ENCODE measurements around the gene NTM.

Gene NTM

DNA sequence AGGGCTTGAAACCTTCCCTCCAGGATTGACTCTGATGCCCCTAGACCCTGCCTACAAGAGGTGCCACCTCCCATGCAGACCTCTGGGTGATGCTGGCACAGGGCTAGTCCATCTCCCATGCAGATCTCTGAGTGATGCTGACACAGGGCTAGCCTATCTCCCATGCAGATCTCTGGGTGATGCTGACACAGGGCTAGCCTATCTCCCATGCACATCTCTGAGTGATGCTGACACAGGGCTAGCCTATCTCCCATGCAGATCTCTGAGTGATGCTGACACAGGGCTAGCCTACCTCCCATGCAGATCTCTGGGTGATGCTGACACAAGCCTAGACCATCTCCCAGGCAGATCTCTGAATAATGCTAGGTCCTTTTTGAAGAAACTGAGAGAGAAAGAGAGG, 321.7 kb downstream of the NTM start:
- no peak for DNase-seq

GRCh38 chr11:131692961-131693360, 322.5 kb downstream of the NTM start:
- DNase-seq: no peak

DNA sequence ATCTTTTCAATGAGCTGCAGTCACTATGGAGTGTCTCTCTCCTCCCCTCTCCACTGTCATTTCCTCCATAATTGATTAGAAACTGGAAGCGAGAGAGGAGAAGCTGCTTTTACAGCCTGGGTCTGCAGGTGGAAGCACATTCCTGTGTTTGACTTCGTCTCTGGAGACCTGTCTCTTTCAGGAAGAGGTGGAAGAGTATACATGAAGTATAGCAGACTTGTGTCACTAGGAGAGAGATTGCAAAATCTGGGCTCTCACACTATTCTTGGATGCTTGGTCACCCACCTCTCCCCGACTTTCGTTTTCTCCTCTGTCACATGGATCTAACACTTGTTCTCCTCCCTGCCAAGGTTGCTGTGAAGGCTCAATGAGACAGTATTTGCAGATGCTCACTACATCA, 323.3 kb downstream of the NTM start:
- no peak for DNase-seq

DNA sequence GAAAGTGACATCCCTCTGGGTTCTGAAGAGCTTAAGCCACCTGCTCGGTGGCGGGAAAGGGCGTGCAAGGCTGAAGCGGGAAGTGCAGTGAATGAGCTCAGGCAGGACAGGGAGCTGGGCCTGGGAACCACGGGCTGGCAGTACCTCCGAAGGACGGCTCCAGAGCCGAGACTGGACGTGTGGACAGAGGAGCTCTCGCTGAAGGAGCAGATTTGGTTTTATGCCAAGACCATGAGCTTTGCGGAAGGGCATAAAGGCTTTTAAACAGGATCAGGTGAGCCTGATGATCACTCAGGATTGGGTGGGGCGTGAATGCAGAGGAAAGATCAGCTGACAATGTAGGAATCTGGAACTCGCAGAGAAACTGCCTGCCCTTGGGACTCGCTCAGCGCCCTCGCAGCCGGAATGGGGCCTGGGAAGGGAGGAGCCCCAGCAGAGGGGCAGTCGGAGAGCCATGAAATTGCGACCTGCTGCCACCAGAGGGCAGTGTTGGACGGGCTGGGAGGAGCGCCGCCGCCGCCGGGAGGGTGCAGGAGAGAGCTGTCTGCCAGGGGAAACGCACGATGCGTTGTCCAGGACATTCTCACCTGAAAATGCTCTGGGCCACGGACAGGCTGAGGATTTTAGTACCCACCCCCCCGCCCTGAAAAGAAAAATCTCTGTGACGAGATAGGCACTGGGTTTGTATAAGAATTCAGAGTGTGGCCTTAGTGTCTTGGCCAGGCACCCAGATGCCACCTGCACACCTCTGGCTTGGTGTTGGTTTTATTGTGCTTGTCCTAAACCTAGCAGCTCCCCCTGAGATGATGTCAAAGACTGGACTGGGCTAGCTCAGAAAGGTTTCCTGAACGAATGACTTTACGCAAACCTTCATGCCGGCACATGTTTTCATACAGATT, 324.4 kb downstream of the NTM start:
- DNase-seq: peak; percentile 71

- DNase-seq: no peak
Measured at GRCh38 chr11:131695889-131696429, 325.5 kb downstream of the NTM start.

DNA sequence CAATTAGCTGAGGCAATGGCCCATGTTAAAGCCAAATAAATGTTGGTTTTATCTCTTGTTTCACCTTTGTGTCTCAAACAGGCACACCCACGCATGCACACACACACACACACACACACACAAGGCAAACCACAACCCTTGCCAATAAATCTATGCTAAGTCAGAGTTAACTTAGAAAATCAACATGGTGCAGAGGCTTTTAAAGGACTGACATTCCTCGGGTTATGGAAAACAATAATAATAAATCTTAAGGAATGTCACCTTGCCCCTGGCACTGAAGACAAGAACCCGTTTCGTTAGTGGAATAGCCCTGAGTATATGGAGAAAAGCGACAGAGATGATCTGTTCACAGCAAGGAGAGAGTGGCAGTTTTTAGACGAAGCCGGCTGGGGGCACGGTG, 326.3 kb downstream of the NTM start:
- DNase-seq: no peak

- no peak for DNase-seq
Measured at GRCh38 chr11:131703311-131703710, 332.9 kb downstream of the NTM start.

DNA sequence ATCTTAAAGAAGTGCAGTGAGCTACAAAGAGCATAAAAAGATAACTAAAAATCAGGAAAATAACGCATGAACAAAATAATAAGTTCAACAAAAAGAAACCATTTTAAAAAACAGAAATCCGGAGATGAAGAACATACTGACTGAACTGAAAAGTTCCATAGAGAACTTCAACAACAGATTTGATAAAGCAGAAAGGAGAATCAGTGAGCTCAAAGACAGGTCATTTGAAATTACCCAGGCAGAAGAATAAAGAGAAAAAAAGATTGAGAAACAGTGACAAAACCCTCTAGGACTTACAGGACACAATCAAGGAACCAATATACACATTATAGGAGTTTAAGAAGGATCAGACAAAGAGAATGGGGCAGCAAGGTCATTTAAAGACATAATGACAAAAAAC, 334.3 kb downstream of the NTM start:
- DNase-seq: no peak

DNA sequence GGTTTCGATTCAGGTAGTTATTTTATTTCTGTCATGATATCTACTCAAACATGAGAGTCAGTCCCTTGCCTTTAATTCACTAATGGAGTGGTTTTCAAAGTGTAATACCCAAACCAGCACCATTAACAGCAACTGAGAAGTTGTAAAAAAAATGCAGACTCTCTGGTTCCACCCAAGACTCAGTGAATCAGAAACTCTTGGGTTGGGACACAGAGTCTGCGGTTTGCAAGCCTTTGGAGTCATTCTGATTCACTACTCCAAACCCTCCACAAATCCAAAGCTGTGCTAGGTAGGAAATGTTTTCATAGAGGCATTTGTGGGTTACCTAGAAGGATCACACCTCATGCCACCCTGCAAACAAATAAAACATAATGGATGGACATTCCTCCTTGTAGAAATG, 340.1 kb downstream of the NTM start:
- DNase-seq: no peak

DNA sequence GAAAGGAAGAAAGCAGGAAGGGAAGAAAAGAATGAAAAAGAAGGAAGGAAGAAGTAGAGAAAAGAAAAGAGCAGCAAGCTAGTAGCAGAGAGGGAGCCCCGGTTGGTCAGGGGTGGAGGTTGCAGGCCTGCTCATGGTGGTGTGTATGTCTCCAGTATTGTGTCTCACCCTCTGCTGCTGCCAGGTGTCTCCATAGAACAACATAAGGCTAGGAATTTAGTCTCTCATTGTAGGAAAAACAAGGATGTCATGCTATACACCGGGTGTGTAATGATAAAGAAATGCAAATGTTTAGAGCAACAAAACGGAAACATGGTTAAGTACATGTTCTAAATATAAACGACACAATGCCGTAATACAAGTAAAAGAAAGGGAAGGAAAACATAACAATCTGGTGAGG, 342.5 kb downstream of the NTM start:
- DNase-seq: no peak

GRCh38 chr11:131713529-131714134, 343.2 kb downstream of the NTM start:
- no peak for DNase-seq

GRCh38 chr11:131717616-131718015, 347.2 kb downstream of the NTM start:
- DNase-seq: no peak

- no peak for DNase-seq
Measured at GRCh38 chr11:131723088-131723487, 352.7 kb downstream of the NTM start.

DNA sequence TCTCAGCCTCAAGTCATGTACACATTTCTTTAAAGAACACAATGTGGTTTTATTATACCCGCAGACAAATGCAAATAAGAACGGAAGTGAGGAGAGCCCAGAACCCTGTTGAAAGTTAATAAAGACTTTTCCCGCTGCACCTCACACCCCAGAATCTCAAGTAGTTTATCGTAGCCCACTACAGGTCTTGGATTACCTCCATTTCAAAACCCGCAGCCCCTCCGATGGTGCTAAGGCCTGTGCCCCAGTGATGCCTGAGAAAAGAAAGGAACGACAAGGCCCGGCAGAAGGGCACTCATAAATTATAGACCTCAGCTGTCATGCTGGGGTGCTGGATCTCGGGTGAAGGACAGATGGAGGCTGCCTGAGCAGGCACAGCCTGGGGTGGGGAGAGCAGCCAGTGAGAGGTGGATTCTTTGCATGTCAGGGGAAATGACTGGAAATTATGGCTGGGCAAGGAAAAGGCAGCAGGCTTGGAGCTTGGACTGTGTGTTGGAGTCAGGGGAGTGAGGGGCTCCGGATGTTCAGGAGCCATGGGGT, 354.1 kb downstream of the NTM start:
- no peak for DNase-seq

- no peak for DNase-seq
Measured at GRCh38 chr11:131734871-131735270, 364.5 kb downstream of the NTM start.

- DNase-seq: peak; percentile 4
Measured at GRCh38 chr11:131737357-131737756, 366.9 kb downstream of the NTM start.

DNA sequence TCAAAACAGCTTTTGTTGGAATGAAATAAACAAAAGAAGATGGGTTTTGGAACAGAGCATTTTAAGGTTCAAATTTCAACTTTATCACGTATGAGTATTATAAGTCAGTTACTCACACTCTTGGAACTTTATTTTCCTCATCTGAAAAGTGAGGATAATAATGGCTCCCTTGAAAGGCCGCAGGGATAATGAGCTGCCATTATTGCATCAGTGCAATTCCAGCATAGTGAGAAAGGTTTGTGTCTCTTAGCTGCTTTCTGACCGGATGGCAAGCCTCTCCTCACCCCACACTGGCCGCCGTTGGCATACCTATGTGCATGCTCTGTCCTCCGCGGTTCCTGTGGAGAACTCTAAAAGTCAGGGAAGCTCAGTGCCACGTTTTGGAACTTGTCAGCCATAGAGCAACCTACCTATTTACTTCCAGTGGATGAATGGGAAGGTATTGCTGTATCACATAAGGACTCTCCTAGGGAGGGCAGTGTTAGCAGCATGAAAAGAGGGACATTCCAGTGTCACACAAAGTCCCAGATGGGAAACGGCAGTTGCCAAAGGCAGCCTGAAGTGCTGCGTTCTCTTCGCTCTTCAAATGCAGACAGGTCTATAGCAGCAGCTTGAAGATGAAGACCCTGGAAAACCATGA, 368.9 kb downstream of the NTM start:
- no peak for DNase-seq

DNA sequence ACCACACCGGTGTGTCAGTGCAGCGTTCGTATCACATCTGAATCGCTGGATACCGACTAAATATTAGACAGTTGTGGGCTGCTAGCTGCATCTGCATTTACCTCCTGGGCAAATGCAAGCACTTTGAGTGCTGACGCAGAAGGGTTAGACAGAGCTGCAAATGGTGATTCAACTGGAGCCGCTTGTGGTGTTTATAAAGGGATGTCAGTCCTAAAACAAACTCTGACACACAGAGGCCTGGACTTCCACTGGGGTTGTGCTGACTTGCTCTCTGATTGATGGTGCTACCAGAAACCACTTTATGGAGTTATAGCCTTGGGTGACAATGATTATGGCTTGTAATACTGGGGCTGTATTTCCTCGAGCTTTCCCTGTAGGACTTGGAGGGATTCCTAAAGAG, 374.4 kb downstream of the NTM start:
- no peak for DNase-seq

DNA sequence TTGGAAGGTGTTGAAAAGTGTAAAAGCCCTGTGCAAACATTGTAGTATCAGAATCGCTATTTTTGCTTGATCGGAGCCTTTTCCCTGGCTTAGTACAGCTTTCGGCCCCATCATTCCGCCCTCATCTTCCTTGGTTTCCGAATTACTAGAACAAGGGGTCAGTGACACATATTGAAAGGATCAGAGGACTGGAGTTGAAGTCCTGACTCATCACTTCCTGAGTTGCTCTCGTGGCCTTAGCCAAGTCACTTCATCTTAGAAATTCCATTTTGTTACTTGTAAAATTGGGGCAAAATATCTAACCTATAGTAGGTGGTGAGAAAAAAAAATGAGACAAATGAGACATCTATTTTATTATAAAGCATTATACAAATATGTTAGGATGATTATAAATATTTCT, 375.0 kb downstream of the NTM start:
- no peak for DNase-seq

- DNase-seq: no peak
Measured at GRCh38 chr11:131746201-131746600, 375.8 kb downstream of the NTM start.

DNA sequence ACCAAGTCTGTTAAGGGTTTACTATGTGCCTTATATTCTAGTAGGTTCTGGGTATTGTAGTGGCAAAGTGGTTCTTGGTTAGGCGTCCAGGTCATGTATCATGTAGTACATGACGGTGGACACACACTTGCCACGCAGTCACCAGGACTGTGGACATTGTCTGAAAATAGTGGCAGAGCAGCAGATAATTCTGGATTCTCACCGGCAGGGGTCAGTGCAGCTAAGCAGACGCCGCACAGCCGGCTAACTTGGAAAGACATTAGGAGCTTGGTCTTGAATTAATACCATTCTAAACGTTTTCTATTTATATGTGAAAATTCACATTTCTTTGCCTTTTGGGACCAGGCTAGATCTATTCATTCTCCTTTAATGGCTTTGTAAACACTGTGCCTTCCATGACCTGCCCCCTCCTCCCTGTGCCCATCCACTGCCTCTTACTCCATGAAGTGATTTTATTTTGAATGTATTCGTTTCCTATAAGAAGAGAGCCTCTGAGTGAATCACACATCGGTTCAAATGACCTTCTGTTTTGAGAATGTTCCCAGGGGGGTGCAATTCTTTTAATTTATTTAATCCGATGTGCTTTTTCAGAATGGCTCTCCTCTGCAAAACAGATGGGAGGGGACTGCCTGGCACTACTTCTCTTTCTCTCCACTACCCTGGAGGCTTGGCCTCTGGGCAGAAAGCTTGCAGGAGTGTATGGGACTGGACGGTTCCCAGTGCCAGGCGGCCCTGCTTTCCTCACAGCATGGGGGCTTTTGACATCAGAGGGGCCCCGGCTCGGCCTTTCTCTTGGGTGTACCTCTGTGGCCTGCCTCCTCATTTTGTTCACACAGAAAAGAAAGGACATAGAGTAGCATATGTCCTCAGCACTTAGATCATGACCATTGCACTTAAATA, 378.0 kb downstream of the NTM start:
- DNase-seq: peak; percentile 73

DNA sequence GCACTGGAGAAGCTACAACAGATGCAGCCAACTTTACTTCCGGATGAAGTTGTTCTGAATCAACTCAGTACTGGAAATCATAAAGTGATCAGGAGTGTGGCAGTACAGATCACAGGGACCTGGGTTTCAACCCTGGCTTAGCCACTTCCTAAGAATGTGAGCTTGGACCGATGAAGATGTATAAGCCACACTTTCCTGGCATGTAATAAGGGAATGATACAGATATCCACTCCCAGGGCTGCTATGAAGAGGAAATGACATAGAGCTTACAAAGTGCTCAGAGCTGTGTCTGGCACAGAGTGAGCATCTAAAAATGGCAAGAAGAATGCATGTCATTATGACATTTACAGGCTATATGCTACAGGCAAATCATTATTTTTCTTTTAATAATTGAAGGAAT, 378.7 kb downstream of the NTM start:
- DNase-seq: no peak

All from OCI-M1 (cell line).